ENCODE results near the gene PRAMEF18.
"Not testable (repeated sequence)": the region's sequence is repeated elsewhere in the genome, so short reads cannot be mapped to it uniquely, and the experiment has no call there.

DNA sequence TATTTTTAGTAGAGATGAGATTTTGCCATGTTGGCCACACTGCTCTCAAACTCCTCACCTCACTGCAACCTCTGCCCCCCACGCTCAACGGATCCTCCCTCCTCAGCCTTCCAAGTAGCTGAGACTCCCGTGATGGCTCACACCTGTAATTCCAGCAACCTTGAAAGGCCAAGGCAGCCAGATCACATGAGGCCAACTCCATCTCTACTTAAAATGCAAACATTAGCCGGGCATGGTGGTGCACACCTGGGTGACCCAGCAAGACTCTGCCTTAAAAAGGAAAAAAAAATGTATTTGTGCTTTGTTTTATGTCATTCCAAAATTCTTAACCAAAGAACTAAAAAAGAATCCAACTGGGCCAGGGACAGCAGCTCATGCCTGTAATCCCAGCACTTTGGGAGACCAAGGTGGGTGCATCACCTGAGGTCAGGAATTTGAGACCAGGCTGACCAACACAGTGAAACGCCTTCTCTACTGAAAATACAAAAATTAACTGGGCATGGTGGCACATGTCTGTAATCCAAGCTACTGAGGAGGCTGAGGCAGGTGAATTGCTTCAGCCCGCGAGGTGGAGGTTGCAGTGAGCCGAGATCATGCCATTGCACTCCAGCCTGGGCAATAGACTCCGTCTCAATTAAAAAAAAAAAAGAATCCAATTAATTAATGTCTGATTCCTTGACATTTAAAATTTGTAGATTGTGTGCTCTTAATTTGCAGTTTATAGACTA is 17.7 kb upstream of the PRAMEF18 start:
- TF ChIP-seq, protein P1, sequence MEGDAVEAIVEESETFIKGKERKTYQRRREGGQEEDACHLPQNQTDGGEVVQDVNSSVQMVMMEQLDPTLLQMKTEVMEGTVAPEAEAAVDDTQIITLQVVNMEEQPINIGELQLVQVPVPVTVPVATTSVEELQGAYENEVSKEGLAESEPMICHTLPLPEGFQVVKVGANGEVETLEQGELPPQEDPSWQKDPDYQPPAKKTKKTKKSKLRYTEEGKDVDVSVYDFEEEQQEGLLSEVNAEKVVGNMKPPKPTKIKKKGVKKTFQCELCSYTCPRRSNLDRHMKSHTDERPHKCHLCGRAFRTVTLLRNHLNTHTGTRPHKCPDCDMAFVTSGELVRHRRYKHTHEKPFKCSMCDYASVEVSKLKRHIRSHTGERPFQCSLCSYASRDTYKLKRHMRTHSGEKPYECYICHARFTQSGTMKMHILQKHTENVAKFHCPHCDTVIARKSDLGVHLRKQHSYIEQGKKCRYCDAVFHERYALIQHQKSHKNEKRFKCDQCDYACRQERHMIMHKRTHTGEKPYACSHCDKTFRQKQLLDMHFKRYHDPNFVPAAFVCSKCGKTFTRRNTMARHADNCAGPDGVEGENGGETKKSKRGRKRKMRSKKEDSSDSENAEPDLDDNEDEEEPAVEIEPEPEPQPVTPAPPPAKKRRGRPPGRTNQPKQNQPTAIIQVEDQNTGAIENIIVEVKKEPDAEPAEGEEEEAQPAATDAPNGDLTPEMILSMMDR (IDR thresholded peaks at IDR 0.05; ENCODE audit: low read depth, low read length, poor library complexity, severe bottlenecking): not testable (repeated sequence)
- not testable (repeated sequence) for TF ChIP-seq EZH2phosphoT487 (IDR thresholded peaks at IDR 0.05; ENCODE audit: borderline replicate concordance, low read length)

All from DOHH2 (cell line).